GF-D8 (cell line): ENCODE measurements around the gene CLDN15.

Experiments
- DNase-seq: peaks from one replicate; lab custom pipeline; 2025; lab: John Stamatoyannopoulos, UW

Gene CLDN15

GRCh38 chr7:101244375-101245146 lies 7.0 kb upstream of the CLDN15 start, which contains the start of gene FIS1:
FIS1 (minus strand) TSS chr7:101245081; CDS start chr7:101245004, 77 bp downstream.
- peak; percentile 65 for DNase-seq

DNA sequence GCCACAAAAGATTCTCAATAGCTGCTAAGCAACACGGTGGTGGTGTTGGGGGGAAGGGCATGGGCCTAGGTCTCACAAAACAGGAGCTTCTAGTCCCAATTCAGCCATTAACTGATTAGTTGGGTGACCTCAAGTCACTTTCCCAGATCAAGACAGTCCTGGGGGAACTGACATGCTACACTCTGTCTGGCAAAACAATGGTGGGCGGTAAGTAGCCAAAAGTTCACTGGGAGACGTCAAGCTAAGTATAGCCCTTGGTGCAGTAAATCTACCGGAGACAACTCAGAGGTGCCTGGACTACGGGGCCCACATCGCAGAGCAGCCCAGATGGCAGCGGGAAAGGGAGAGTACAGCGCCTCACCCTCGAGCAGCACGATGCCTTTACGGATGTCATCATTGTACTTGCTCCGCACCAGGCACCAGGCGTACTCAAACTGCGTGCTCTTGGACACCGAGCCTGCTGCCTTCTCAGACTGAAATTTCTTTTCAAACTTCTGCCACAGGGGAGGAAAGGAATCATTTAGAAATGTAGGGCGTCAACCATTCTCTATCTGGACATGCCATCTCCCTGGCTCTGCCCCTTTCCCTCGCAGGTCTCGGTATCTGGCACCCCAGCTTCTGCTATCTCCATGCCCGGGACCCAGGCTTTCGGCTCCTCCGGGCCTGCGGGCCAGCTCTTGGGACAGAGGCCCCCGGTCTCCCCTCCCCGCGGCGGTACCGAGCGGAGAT lies 6.2 kb upstream of the CLDN15 start:
- DNase-seq: peak; percentile 42

GRCh38 chr7:101241443-101242349 lies 4.1 kb upstream of the CLDN15 start:
- DNase-seq: no peak

GRCh38 chr7:101241015-101241363 lies 3.4 kb upstream of the CLDN15 start:
- DNase-seq: no peak

DNA sequence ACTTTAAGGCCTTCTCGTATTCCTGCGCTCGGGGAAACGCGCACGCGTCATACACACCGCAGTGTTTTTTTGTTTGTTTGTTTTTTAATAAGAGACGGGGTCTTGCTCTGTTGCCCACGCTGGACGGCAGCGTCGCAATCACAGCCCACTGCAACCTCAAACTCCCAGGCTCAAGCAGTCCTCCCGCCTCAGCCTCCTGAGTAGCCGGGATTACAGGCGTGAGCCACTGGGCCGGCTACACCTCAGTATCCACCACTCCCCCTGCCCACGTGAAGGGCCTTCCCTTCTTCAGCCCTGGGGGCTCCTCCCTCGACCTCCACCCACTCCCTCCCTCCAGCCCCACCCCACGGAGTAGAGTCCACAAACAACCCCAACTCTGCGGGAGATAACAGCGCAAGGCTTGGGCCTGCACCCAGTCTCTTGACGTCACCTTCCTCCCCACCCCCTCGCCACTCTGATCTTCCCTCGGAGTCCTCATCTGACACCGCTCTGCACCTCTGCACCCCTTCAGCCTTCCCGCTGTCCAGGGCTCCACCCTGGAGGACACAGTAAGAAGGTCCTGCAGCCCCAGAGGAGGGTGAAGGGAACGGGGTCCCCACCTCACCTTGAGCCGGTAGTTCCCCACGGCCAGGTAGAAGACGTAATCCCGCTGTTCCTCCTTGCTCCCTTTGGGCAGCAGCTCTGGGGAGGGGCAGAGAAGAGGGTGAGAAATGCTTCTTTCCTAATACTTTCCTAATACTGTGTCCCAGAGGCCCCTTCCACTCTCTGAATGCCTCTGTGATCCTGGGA lies 2.8 kb upstream of the CLDN15 start:
- no peak for DNase-seq

GRCh38 chr7:101239951-101240220 lies 2.3 kb upstream of the CLDN15 start:
- no peak for DNase-seq

GRCh38 chr7:101239191-101239950 lies 1.8 kb upstream of the CLDN15 start:
- no peak for DNase-seq

DNA sequence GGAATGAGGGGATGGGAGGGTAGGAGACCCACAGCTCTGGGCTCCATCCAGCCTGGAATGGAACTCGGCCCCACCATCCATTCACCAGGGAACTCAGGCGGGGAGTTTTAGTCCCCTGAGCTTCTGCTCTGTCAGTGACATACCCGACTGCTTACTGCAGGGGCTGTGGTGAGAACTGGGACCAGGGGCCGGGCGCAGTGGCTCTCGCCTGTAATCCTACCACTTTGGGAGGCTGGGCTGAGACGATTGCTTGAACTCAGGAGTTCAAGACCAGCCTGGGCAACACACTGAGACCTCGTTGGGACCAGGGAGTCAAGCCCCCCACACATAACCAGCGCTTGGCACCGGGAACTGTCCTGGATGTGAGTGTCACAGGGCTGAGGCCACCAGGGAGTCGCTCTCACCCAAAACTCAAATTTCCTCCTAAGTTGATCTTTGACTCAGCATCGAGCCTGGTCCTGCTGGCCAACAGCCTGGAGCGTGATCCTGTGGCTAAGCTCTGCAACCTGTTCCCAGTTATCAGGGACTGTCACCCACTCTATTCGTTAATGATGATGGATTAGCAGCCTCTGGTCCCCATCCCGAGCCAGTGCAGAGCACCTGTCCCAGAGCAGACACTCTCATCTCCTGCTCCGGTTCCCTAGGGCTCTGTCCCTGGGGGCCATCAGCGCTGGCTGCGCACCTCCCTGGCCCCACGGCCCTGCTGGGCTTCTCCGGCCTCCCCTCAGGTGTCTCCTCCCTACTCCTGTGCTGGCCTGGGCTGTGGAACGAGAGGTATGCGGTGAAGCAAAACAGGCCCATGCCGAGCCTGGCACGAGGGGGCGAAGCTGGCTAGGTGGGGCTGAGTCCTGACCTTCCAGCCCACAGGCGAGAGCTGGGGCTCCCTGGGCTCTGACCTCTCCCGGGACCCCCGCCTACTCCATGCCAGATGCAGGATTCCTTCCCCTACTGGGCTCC lies 902 bp upstream of the CLDN15 start:
- no peak for DNase-seq

- DNase-seq: no peak
Observed at GRCh38 chr7:101236292-101236835, 1.2 kb downstream of the CLDN15 start.

GRCh38 chr7:101235522-101235921 lies 2.1 kb downstream of the CLDN15 start:
- no peak for DNase-seq

DNA sequence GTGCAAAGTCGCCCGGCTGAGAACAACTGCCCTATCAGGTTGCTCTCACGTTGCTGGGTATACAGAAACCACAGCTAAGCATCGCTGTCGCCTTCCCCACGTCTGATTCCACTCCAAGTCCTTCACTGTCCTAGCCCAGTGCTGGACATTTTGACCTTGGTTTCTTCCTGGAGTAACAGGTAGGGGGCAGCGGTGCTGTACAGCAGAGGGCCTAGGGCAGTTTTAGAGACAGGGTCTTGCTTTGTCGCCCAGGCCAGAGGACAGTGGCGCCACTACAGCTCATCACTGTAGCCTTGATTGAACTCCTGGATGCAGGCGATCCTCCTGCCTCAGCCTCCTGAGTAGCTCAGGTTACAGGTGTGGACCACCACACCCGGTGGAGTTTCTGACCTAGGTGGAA lies 2.6 kb downstream of the CLDN15 start:
- no peak for DNase-seq

DNA sequence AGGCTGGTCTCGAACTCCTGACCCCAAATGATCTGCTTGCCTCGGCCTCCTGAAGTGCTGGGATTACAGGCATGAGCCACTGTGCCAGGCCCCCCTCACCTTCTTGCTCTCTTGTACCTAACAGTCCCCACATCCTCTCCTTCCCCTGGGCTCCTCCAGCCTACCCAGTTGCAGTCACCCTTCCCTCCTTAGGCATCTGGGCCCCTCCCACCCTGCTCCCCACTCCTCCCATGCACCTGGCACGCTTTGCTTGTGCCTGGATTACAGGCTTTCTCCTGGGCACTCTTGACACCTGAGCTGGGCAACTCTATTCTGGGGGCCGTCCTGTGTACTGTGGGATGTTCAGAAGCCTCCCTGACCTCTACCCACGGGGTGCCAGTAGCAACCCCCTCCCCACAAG lies 3.0 kb downstream of the CLDN15 start:
- DNase-seq: no peak

- DNase-seq: no peak
Observed at GRCh38 chr7:101233907-101234547, 3.6 kb downstream of the CLDN15 start.

GRCh38 chr7:101232141-101232850 lies 5.3 kb downstream of the CLDN15 start:
- DNase-seq: no peak

DNA sequence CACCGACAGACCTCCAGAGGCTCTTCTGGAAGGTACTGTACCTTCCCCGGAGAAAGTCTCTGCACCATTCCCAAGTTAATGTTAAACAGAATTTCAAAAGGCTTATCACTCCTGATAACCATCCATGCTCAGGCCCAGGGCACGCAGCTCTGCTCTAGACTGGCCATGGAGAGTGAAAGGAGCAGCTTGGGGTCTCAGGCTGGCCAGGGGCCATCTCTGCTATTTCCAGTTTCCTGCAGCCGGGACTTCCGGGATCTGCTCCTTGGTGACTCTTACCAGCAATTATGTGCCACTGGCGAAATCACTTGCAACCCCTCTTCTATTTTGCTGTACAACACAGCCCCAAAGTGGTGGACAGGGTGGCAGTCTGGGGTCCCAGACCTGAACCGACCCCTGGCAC lies 6.0 kb downstream of the CLDN15 start:
- no peak for DNase-seq

DNA sequence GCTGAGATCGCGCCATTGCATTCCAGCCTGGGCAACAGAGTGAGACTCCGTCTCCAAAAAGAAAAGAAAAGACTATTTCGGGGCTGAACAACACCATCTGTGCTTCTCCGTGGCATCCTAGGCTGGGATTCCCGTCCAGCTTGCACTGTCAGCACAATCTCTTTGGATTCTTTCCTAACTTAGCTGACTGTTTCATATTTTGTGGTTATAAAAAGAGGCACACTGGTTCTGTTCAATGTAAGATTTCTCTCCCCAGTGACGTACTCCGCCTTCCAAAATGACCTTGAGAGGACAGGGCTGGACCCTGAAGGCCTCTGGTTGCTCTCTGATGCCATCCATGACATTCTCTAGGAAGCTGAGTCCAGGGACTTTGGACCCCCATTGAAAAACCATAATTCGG lies 10.9 kb downstream of the CLDN15 start:
- no peak for DNase-seq

GRCh38 chr7:101225650-101226049 lies 12.0 kb downstream of the CLDN15 start:
- DNase-seq: no peak

GRCh38 chr7:101223528-101223927 lies 14.1 kb downstream of the CLDN15 start:
- no peak for DNase-seq
